GM08714 (cell line): ENCODE results near the gene PRMT3.
"Not testable (repeated sequence)": the region's sequence is repeated elsewhere in the genome, so short reads cannot be mapped to it uniquely, and the experiment has no call there.

Experiments used
- H3K4me3 ChIP-seq: fragments of 200-500 bp; sonication (Bioruptor generic); 2 replicates; pipeline ENCODE4 v1.5.1; 2014; ENCODE audit warnings: mild to moderate bottlenecking, low read length, inconsistent platforms
- ZNF274 ChIP-seq: IDR thresholded peaks from 2 replicates; pipeline ENCODE4 v1.6.1; 2012; ENCODE audit warnings: mild to moderate bottlenecking, low read depth, low read length

The PRMT3 gene

GRCh38 chr11:20367313-20367948 lies 20.1 kb upstream of the PRMT3 start:
- no peak overlapping the region for H3K4me3 ChIP-seq
- no peak for TF ChIP-seq ZNF274

GRCh38 chr11:20368438-20368837 lies 19.1 kb upstream of the PRMT3 start:
- no peak for TF ChIP-seq ZNF274
- no peak overlapping the region for H3K4me3 ChIP-seq

GRCh38 chr11:20369826-20370225 lies 17.7 kb upstream of the PRMT3 start:
- no peak for TF ChIP-seq ZNF274
- H3K4me3 ChIP-seq = no peak overlapping the region

- H3K4me3 ChIP-seq = no peak overlapping the region
- TF ChIP-seq ZNF274 = no peak
Measured at GRCh38 chr11:20372081-20372626, 15.4 kb upstream of the PRMT3 start.

- no peak overlapping the region for H3K4me3 ChIP-seq
- no peak for TF ChIP-seq ZNF274
Measured at GRCh38 chr11:20373147-20373546, 14.4 kb upstream of the PRMT3 start.

- H3K4me3 ChIP-seq = no peak overlapping the region
- no peak for TF ChIP-seq ZNF274
Measured at GRCh38 chr11:20373568-20374209, 13.8 kb upstream of the PRMT3 start.

- TF ChIP-seq ZNF274 = no peak
- no peak overlapping the region for H3K4me3 ChIP-seq
Measured at GRCh38 chr11:20374741-20375300, 12.7 kb upstream of the PRMT3 start.

- H3K4me3 ChIP-seq = no peak overlapping the region
- TF ChIP-seq ZNF274 = no peak
Measured at GRCh38 chr11:20376162-20376730, 11.3 kb upstream of the PRMT3 start.

- H3K4me3 ChIP-seq = not testable (repeated sequence)
Measured at GRCh38 chr11:20385996-20386395, 1.5 kb upstream of the PRMT3 start.

- TF ChIP-seq ZNF274 = no peak
- peak overlapping the region; percentile 80 for H3K4me3 ChIP-seq
Measured at GRCh38 chr11:20388096-20389055, 860 bp downstream of the PRMT3 start.

GRCh38 chr11:20397281-20397680 lies 9.8 kb downstream of the PRMT3 start:
- H3K4me3 ChIP-seq = no peak overlapping the region
- no peak for TF ChIP-seq ZNF274

- H3K4me3 ChIP-seq = no peak overlapping the region
- TF ChIP-seq ZNF274 = no peak
Measured at GRCh38 chr11:20399498-20399897, 12.0 kb downstream of the PRMT3 start.

GRCh38 chr11:20403059-20403458 lies 15.5 kb downstream of the PRMT3 start:
- TF ChIP-seq ZNF274 = no peak
- H3K4me3 ChIP-seq = no peak overlapping the region

- no peak for TF ChIP-seq ZNF274
- no peak overlapping the region for H3K4me3 ChIP-seq
Measured at GRCh38 chr11:20406484-20406883, 19.0 kb downstream of the PRMT3 start.
